ENCODE results near the gene DUS1L.

GRCh38 chr17:82114447-82114846 lies 48.8 kb upstream of the DUS1L start:
- TF ChIP-seq CTCF (IDR thresholded peaks at IDR 0.05; ENCODE audit: low read length) (no peak), EZH2 (optimal IDR thresholded peaks at IDR 0.05; ENCODE audit: low read depth, low read length) (no peak)
